ENCODE data around the gene TUBGCP6.

Gene TUBGCP6

GRCh38 chr22:50194037-50194805 lies 50.6 kb downstream of the TUBGCP6 start:
- Histone ChIP-seq H3K9ac (ENCODE audit: low read depth, low read length, poor library complexity, severe bottlenecking) (no peak overlapping the region), H3K27me3 (ENCODE audit: insufficient read depth, low read length, poor library complexity, severe bottlenecking) (no peaks in the 10 kb centered on the region), H3K79me2 (ENCODE audit: insufficient read depth, low read length) (peaks cover 46% of the 10 kb centered on the region), H3F3A (ENCODE audit: low read depth) (peaks cover 13% of the 10 kb centered on the region; the same call in 1 of the 2 replicates), H3K9me3 (ENCODE audit: insufficient read depth, low read depth, low read length) (no peaks in the 10 kb centered on the region), H2AFZ (ENCODE audit: low read length) (no peak overlapping the region), H3K36me3 (ENCODE audit: insufficient read depth, low read length) (peaks cover 22% of the 10 kb centered on the region; the same call in 1 of the 2 replicates), H3K4me1 (ENCODE audit: insufficient read depth, low read length, poor library complexity, severe bottlenecking) (peaks cover 36% of the 10 kb centered on the region), H3K4me2 (ENCODE audit: low read depth, low read length, poor library complexity, severe bottlenecking) (no peak overlapping the region), H3K9me2 (replicated peaks; ENCODE audit: low read depth, low read length) (no peaks in the 10 kb centered on the region), H4K20me1 (ENCODE audit: insufficient read depth, low read length, poor library complexity, severe bottlenecking) (peaks cover 20% of the 10 kb centered on the region), H3K4me3 (ENCODE audit: low read length, poor library complexity, severe bottlenecking) (no peak overlapping the region)
- TF ChIP-seq CTCF (conservative IDR thresholded peaks at IDR 0.05; ENCODE audit: low read length) (no peak), EZH2phosphoT487 (IDR thresholded peaks at IDR 0.05; ENCODE audit: borderline replicate concordance) (no peak)

- H4K20me1 ChIP-seq (ENCODE audit: insufficient read depth, low read length, poor library complexity, severe bottlenecking): peaks cover 20% of the 10 kb centered on the region
- H3F3A ChIP-seq (ENCODE audit: low read depth): peaks cover 13% of the 10 kb centered on the region; the same call in 1 of the 2 replicates
- no peaks in the 10 kb centered on the region for H3K9me2 ChIP-seq (replicated peaks; ENCODE audit: low read depth, low read length)
- no peak overlapping the region for H2AFZ ChIP-seq (ENCODE audit: low read length)
- H3K36me3 ChIP-seq (ENCODE audit: insufficient read depth, low read length): peaks cover 22% of the 10 kb centered on the region; the same call in 1 of the 2 replicates
- peaks cover 52% of the 10 kb centered on the region for H3K79me2 ChIP-seq (ENCODE audit: insufficient read depth, low read length)
- H3K9me3 ChIP-seq (ENCODE audit: insufficient read depth, low read depth, low read length): no peaks in the 10 kb centered on the region
- no peak overlapping the region for H3K4me3 ChIP-seq (ENCODE audit: low read length, poor library complexity, severe bottlenecking)
- H3K27me3 ChIP-seq (ENCODE audit: insufficient read depth, low read length, poor library complexity, severe bottlenecking): no peaks in the 10 kb centered on the region
- peak overlapping the region; percentile 96 for H3K4me2 ChIP-seq (ENCODE audit: low read depth, low read length, poor library complexity, severe bottlenecking)
- TF ChIP-seq CTCF (conservative IDR thresholded peaks at IDR 0.05; ENCODE audit: low read length): no peak
- no peak for TF ChIP-seq EZH2phosphoT487 (IDR thresholded peaks at IDR 0.05; ENCODE audit: borderline replicate concordance)
- H3K4me1 ChIP-seq (ENCODE audit: insufficient read depth, low read length, poor library complexity, severe bottlenecking): peaks cover 41% of the 10 kb centered on the region
- H3K9ac ChIP-seq (ENCODE audit: low read depth, low read length, poor library complexity, severe bottlenecking): peak overlapping the region; percentile 92
These were observed 51.2 kb downstream of the TUBGCP6 start for GRCh38 chr22:50193621-50194020.

- H3K27me3 ChIP-seq (ENCODE audit: insufficient read depth, low read length, poor library complexity, severe bottlenecking): no peaks in the 10 kb centered on the region
- H3K79me2 ChIP-seq (ENCODE audit: insufficient read depth, low read length): peaks cover 62% of the 10 kb centered on the region
- TF ChIP-seq CTCF (conservative IDR thresholded peaks at IDR 0.05; ENCODE audit: low read length) (no peak), EZH2phosphoT487 (IDR thresholded peaks at IDR 0.05; ENCODE audit: borderline replicate concordance) (no peak)
- H3K4me1 ChIP-seq (ENCODE audit: insufficient read depth, low read length, poor library complexity, severe bottlenecking): peaks cover 45% of the 10 kb centered on the region
- H3F3A ChIP-seq (ENCODE audit: low read depth): peaks cover 13% of the 10 kb centered on the region; the same call in 1 of the 2 replicates
- H4K20me1 ChIP-seq (ENCODE audit: insufficient read depth, low read length, poor library complexity, severe bottlenecking): peaks cover 20% of the 10 kb centered on the region
- H3K36me3 ChIP-seq (ENCODE audit: insufficient read depth, low read length): peaks cover 22% of the 10 kb centered on the region; the same call in 1 of the 2 replicates
- no peaks in the 10 kb centered on the region for H3K9me3 ChIP-seq (ENCODE audit: insufficient read depth, low read depth, low read length)
- no peak overlapping the region for H2AFZ ChIP-seq (ENCODE audit: low read length)
- H3K9ac ChIP-seq (ENCODE audit: low read depth, low read length, poor library complexity, severe bottlenecking): peak overlapping the region; percentile 92
- H3K4me2 ChIP-seq (ENCODE audit: low read depth, low read length, poor library complexity, severe bottlenecking): peak overlapping the region; percentile 96
- no peaks in the 10 kb centered on the region for H3K9me2 ChIP-seq (replicated peaks; ENCODE audit: low read depth, low read length)
- peak overlapping the region; percentile 94 for H3K4me3 ChIP-seq (ENCODE audit: low read length, poor library complexity, severe bottlenecking)
These were observed 52.2 kb downstream of the TUBGCP6 start for GRCh38 chr22:50192436-50193204.
